Loucy (cell line): ENCODE data around the gene ARHGEF25.

Experiments used
- EZH2phosphoT487 ChIP-seq: fragments of 200-600 bp; IDR thresholded peaks from 2 replicates; pipeline ENCODE4 v1.6.1; 2018; ENCODE audit warnings: antibody characterized with exemption, mild to moderate bottlenecking, moderate library complexity, borderline replicate concordance
- TF ChIP-seq, protein P1 (sequence below): fragments of 200-600 bp; sonication (generic); conservative IDR thresholded peaks from 2 replicates; pipeline ENCODE4 v1.5.1; 2014; ENCODE audit warnings: mild to moderate bottlenecking, antibody characterized with exemption, low read length

DNA sequence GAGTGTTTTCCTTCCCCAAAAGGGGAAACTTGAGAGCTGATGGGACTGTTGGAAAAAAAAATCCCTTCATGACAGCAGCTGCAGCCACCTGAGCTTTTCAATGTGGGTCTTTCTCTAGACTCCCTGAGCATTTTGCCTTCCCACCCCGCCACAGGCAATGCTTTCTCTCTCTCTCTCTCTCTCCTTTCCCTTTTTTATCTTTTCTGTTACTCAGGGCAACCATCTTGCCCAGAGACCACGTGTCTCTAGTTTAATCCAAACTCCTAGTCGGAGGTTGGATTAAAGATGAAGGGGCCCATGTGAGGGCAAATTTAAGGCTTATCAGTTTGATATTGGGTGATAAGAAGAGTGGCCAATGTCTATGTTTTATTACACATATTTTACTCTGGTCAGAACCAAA is 47.7 kb downstream of the ARHGEF25 start:
- TF ChIP-seq, protein P1, sequence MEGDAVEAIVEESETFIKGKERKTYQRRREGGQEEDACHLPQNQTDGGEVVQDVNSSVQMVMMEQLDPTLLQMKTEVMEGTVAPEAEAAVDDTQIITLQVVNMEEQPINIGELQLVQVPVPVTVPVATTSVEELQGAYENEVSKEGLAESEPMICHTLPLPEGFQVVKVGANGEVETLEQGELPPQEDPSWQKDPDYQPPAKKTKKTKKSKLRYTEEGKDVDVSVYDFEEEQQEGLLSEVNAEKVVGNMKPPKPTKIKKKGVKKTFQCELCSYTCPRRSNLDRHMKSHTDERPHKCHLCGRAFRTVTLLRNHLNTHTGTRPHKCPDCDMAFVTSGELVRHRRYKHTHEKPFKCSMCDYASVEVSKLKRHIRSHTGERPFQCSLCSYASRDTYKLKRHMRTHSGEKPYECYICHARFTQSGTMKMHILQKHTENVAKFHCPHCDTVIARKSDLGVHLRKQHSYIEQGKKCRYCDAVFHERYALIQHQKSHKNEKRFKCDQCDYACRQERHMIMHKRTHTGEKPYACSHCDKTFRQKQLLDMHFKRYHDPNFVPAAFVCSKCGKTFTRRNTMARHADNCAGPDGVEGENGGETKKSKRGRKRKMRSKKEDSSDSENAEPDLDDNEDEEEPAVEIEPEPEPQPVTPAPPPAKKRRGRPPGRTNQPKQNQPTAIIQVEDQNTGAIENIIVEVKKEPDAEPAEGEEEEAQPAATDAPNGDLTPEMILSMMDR: no peak
- no peak for TF ChIP-seq EZH2phosphoT487
